ENCODE data around the gene MYRFL.

DNA sequence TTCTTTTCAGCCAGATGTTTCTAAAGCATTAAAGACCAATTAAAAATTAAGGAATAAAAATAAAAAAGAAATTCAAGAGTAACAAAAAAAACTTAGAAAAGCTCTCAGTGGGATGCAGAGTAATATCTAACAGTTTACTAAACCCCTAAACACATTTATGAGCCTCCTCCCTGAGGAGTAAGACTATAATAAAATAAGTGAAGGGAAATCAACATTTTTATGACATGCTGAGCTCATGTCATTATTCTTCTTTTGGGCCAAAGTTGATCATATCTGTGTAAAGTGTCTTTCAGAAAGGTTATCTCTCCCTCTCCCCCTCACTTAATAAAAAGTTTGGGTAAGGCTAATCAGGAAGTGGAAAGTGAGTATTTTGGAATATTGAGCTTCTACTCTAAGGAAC lies 122.1 kb downstream of the MYRFL start:
- TF ChIP-seq, protein P1, sequence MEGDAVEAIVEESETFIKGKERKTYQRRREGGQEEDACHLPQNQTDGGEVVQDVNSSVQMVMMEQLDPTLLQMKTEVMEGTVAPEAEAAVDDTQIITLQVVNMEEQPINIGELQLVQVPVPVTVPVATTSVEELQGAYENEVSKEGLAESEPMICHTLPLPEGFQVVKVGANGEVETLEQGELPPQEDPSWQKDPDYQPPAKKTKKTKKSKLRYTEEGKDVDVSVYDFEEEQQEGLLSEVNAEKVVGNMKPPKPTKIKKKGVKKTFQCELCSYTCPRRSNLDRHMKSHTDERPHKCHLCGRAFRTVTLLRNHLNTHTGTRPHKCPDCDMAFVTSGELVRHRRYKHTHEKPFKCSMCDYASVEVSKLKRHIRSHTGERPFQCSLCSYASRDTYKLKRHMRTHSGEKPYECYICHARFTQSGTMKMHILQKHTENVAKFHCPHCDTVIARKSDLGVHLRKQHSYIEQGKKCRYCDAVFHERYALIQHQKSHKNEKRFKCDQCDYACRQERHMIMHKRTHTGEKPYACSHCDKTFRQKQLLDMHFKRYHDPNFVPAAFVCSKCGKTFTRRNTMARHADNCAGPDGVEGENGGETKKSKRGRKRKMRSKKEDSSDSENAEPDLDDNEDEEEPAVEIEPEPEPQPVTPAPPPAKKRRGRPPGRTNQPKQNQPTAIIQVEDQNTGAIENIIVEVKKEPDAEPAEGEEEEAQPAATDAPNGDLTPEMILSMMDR (IDR thresholded peaks at IDR 0.05), result no peak
- TF ChIP-seq POLR2A (IDR thresholded peaks at IDR 0.05) (no peak), EP300 (IDR thresholded peaks at IDR 0.05) (no peak)
